DMS153 treated with DMSO at 0.1 percent for 48 hours (cell line): ENCODE data around the gene WASL.
"Not testable (repeated sequence)": the region's sequence is repeated elsewhere in the genome, so short reads cannot be mapped to it uniquely, and the experiment has no call there.

Experiments used
- DNase-seq: peaks from one replicate; lab custom pipeline; 2025; ENCODE audit not compliant: unreplicated experiment; lab: John Stamatoyannopoulos, UW

The WASL gene

GRCh38 chr7:123748734-123749536 is at the start of gene WASL:
TSS of gene WASL (minus strand) at chr7:123749003. CDS start at chr7:123748734, 269 bp downstream.
- peak; percentile 70 for DNase-seq

GRCh38 chr7:123797673-123798531 is 49.1 kb upstream of the WASL start:
- peak; percentile 67 for DNase-seq

GRCh38 chr7:123796568-123796967 is 47.8 kb upstream of the WASL start:
- no peak for DNase-seq

- no peak for DNase-seq
Measured at GRCh38 chr7:123795917-123796316, 47.1 kb upstream of the WASL start.

- DNase-seq = not testable (repeated sequence)
Measured at GRCh38 chr7:123795116-123795515, 46.3 kb upstream of the WASL start.

- no peak for DNase-seq
Measured at GRCh38 chr7:123792547-123792946, 43.7 kb upstream of the WASL start.

- DNase-seq = no peak
Measured at GRCh38 chr7:123791001-123791400, 42.2 kb upstream of the WASL start.

- no peak for DNase-seq
Measured at GRCh38 chr7:123789817-123790216, 41.0 kb upstream of the WASL start.

GRCh38 chr7:123789206-123789784 is 40.5 kb upstream of the WASL start:
- DNase-seq = no peak

GRCh38 chr7:123788584-123788983 is 39.8 kb upstream of the WASL start:
- DNase-seq = no peak

GRCh38 chr7:123787220-123788007 is 38.6 kb upstream of the WASL start:
- DNase-seq = no peak

GRCh38 chr7:123784263-123784662 is 35.5 kb upstream of the WASL start:
- no peak for DNase-seq

- DNase-seq = no peak
Measured at GRCh38 chr7:123783820-123784219, 35.0 kb upstream of the WASL start.

GRCh38 chr7:123782071-123782798 is 33.4 kb upstream of the WASL start:
- DNase-seq = no peak

- not testable (repeated sequence) for DNase-seq
Measured at GRCh38 chr7:123780472-123780871, 31.7 kb upstream of the WASL start.

GRCh38 chr7:123774496-123774895 is 25.7 kb upstream of the WASL start:
- DNase-seq = no peak

- DNase-seq = no peak
Measured at GRCh38 chr7:123773481-123773880, 24.7 kb upstream of the WASL start.

GRCh38 chr7:123772652-123773051 is 23.8 kb upstream of the WASL start:
- no peak for DNase-seq

- DNase-seq = no peak
Measured at GRCh38 chr7:123771846-123772245, 23.0 kb upstream of the WASL start.

GRCh38 chr7:123771256-123771655 is 22.5 kb upstream of the WASL start:
- no peak for DNase-seq
